Measurements from ENCODE around the gene GGT6. TPM values are rescaled to one million over a fixed set of nuclear protein-coding genes. Genes with fewer than 3 reads are reported as not detected.
"Not testable (repeated sequence)": the region's sequence is repeated elsewhere in the genome, so short reads cannot be mapped to it uniquely, and the experiment has no call there.

The GGT6 gene
- polyA plus RNA-seq, 1 experiment: not detected

DNA sequence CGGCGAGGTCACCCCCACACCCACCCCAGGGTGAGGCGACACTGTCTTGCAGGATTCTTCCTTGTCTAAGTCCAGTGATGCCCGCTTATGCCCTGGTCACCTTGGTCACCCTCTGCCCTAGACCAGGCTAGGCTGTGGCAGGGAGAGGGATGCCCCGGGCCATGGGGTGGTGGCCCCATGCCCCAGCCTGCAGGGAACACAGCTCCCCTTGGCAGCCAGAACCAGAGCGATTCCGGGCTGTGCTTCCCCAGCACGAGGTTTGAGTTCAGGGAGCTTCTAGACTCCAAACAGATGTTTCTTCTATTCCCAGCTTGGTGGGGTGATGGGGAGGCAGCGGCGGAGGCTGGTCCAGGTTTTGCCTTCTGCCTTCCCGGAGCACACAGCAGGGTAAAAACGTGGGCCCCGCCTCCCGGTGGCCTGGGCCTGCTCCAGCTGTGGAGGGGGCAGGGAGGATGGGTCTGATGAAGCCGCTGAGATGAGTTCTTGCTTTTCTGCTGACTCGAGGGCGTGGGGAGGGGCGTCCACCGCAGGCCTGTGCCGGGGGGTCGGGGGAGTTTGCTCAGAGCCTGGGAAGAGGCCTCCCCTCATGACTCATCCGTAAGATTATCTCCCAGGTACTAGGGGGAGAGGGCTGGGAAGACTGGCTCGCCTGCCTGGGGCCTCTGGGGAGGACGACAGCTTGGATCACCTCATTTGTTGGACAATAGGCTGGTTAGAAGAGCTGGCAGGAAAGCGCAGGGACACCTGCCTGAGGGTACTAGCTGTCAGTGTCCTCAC, 39.3 kb upstream of the GGT6 start:
- ChIA-PET POLR2A (no interaction called here), CTCF (interaction anchor here (0.8 to 9.5 kb wide), 3 partner anchors 13 to 48 kb away, joined by 3 to 52 read pairs (median 3); no protein-coding TSS in a partner anchor)
- Histone ChIP-seq H3K4me3 (ENCODE audit: low read depth, low read length) (no peak overlapping the region), H3K36me3 (ENCODE audit: control insufficient read depth, insufficient read depth, low read length) (no peaks in the 10 kb centered on the region), H3K27me3 (ENCODE audit: control insufficient read depth, insufficient read depth, low read length) (peaks cover 13% of the 10 kb centered on the region)
- TF ChIP-seq, protein P1, sequence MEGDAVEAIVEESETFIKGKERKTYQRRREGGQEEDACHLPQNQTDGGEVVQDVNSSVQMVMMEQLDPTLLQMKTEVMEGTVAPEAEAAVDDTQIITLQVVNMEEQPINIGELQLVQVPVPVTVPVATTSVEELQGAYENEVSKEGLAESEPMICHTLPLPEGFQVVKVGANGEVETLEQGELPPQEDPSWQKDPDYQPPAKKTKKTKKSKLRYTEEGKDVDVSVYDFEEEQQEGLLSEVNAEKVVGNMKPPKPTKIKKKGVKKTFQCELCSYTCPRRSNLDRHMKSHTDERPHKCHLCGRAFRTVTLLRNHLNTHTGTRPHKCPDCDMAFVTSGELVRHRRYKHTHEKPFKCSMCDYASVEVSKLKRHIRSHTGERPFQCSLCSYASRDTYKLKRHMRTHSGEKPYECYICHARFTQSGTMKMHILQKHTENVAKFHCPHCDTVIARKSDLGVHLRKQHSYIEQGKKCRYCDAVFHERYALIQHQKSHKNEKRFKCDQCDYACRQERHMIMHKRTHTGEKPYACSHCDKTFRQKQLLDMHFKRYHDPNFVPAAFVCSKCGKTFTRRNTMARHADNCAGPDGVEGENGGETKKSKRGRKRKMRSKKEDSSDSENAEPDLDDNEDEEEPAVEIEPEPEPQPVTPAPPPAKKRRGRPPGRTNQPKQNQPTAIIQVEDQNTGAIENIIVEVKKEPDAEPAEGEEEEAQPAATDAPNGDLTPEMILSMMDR (IDR thresholded peaks at IDR 0.05; ENCODE audit: insufficient read depth, low read depth, low read length): no peak
- no peak for DNase-seq (ENCODE audit: low read depth)

DNA sequence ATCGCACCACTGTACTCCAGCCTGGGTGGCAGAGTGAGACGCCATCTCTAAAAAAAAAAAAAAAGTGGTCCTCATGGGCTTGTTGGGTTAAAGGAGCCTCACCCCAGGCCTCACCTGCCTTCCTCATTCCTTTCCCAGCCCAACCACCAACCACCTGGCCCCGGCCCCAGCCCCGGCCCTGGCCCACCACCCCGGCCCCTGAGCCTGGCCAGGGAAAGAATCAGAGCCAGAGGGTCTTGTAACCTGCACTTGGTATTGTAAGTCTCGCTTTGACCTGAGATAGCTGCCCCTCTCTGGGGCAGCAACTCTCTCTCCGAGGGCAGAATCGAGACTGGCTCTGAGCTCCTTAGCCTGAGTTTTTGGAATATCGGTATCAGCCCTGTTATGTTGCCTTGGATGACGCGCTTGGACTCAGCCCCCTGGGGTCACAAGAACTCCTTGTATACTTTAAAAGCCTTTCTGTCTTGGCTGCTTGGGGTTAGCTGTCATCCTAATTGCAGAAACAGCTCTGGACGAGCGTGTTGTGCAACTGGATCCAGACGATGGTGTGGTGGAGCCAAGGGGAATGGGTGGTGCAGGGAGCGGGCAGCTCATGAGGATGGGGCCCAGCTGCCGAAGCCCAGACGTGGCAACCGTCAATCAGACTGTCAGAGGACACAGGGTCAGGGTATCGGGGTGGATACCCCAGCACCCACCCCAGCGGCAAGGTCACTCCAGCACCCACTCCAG, 38.6 kb upstream of the GGT6 start:
- DNase-seq (ENCODE audit: low read depth): no peak
- Histone ChIP-seq H3K27me3 (ENCODE audit: control insufficient read depth, insufficient read depth, low read length) (peaks cover 13% of the 10 kb centered on the region), H3K4me3 (ENCODE audit: low read depth, low read length) (no peak overlapping the region), H3K36me3 (ENCODE audit: control insufficient read depth, insufficient read depth, low read length) (no peaks in the 10 kb centered on the region)
- TF ChIP-seq, protein P1 (IDR thresholded peaks at IDR 0.05; ENCODE audit: insufficient read depth, low read depth, low read length): no peak
- POLR2A ChIA-PET: no interaction called here
- CTCF ChIA-PET: interaction anchor here (0.9 to 9.5 kb wide), 2 partner anchors 32 to 48 kb away, joined by 3 to 52 read pairs; no protein-coding TSS in a partner anchor

DNA sequence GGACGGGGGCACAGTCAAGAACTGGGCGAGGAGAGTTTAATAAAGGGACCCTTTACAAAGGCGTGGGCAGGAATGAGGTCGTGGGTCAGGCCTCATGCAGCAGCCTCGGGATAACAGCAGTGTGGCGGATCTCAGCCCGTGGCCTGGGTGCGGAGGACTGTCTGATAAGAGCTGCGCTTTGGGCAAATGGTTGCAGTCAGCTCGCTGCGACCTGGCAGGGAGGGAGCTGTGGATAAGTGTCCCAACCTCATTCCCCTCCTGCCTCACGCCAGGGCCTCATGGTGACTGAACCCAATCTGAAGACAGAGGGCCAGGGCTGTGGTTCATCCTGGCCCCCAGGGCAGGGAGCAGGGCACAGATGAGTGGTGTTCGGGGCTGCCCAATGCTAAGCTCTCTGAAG, 37.6 kb upstream of the GGT6 start:
- H3K4me3 ChIP-seq (ENCODE audit: low read depth, low read length): no peak overlapping the region
- TF ChIP-seq, protein P1 (IDR thresholded peaks at IDR 0.05; ENCODE audit: insufficient read depth, low read depth, low read length): no peak
- DNase-seq (ENCODE audit: low read depth): no peak
- peaks cover 11% of the 10 kb centered on the region for H3K27me3 ChIP-seq (ENCODE audit: control insufficient read depth, insufficient read depth, low read length)
- ChIA-PET POLR2A (no interaction called here), CTCF (interaction anchor here (1.1 to 9.5 kb wide), 2 partner anchors 17 to 31 kb away, joined by 3 to 52 read pairs; no protein-coding TSS in a partner anchor)
- H3K36me3 ChIP-seq (ENCODE audit: control insufficient read depth, insufficient read depth, low read length): no peaks in the 10 kb centered on the region

DNA sequence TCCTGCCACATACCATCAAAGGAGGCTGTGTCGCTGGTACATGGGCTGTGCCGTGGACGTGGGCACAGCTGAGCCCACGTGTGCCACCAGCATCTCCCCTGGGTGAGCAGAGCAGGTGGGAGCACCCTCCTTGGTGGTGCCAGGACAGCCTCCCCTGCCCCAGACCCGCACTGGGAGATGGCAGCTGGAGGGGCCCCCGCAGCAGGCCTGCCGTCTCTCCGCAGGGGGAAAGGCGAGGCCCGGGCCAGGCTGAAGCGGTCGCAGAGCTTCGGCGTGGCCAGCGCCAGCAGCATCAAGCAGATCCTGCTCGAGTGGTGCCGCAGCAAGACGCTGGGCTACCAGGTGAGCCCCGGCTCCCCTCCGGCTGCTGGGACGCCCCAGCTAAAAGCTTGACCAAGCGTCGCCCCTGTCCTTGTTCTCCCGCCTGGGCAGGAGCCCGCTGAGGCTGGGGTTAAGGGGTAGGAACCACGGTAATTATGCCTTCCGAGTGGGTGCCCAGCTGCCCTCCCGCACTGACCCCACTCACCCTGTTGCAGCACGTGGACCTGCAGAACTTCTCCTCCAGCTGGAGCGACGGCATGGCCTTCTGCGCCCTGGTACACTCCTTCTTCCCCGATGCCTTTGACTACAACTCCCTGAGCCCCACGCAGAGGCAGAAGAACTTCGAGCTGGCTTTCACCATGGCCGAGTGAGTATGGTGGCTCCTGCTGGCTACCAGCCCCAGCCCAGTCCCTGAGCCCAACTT, 36.4 kb upstream of the GGT6 start:
- Histone ChIP-seq H3K4me3 (ENCODE audit: low read depth, low read length) (no peak overlapping the region), H3K36me3 (ENCODE audit: control insufficient read depth, insufficient read depth, low read length) (no peaks in the 10 kb centered on the region), H3K27me3 (ENCODE audit: control insufficient read depth, insufficient read depth, low read length) (peaks cover 11% of the 10 kb centered on the region)
- no peak for DNase-seq (ENCODE audit: low read depth)
- ChIA-PET POLR2A (no interaction called here), CTCF (interaction anchor here (1.1 to 9.5 kb wide), 3 partner anchors 16 to 30 kb away, joined by 3 to 52 read pairs (median 3); no protein-coding TSS in a partner anchor)
- TF ChIP-seq, protein P1 (IDR thresholded peaks at IDR 0.05; ENCODE audit: insufficient read depth, low read depth, low read length): no peak

DNA sequence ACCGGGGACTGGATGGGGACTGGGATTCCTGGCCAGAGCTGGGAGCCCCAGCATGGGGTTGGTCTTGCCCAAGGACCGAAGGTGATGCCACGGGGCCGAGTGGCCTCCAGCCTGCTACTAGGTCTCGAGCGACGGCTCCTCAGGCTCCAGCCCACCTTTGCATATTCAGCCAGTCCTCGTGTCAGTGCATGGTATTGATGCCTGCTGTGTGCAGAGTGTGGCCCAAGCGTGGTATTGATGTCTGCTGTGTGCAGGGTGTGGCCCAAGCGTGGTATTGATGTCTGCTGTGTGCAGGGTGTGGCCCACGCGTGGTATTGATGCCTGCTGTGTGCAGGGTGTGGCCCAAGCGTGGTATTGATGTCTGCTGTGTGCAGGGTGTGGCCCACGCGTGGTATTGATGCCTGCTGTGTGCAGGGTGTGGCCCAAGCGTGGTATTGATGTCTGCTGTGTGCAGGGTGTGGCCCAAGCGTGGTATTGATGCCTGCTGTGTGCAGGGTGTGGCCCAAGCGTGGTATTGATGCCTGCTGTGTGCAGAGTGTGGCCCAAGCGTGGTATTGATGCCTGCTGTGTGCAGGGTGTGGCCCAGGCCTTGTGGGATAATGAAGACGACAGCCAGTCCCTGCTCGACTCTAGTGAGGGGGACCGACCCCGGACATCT, 35.4 kb upstream of the GGT6 start:
- CTCF ChIA-PET: interaction anchor here (9.5 kb wide), 1 partner anchor 29 kb away, joined by 52 read pairs; no protein-coding TSS in a partner anchor
- H3K4me3 ChIP-seq (ENCODE audit: low read depth, low read length); H3K36me3 ChIP-seq (ENCODE audit: control insufficient read depth, insufficient read depth, low read length); POLR2A ChIA-PET; DNase-seq (ENCODE audit: low read depth): not testable (repeated sequence)
- peaks cover 14% of the 10 kb centered on the region for H3K27me3 ChIP-seq (ENCODE audit: control insufficient read depth, insufficient read depth, low read length)
